Mesenchymal stem cell (in vitro differentiated cells and primary cell): ENCODE measurements around the gene TUFM.

Experiments used
- DNase-seq: peaks from one replicate; pipeline ENCODE4 v3.0.0-alpha.2; 2013
- H2AFZ ChIP-seq: one replicate; pipeline ENCODE4 v1.6.1; 2013; ENCODE audit warnings: low read depth, mild to moderate bottlenecking, control low read depth, inconsistent platforms, low read length, moderate library complexity
- H2AK5ac ChIP-seq: 2 replicates; pipeline ENCODE4 v1.6.1; 2013; ENCODE audit warnings: low read length, moderate library complexity, mild to moderate bottlenecking, inconsistent platforms; ENCODE audit not compliant: severe bottlenecking
- H2BK120ac ChIP-seq: one replicate; pipeline ENCODE4 v1.6.1; 2013; ENCODE audit warnings: low read depth, mild to moderate bottlenecking, inconsistent platforms, low read length, moderate library complexity
- H2BK12ac ChIP-seq, 2 experiments: one replicate each; pipeline ENCODE4 v1.6.1; 2013; ENCODE audit warnings: inconsistent platforms in 2 of 2, low read length in 2 of 2, mild to moderate bottlenecking in 2 of 2, moderate library complexity in 2 of 2, control low read depth in 1 of 2
- H2BK15ac ChIP-seq: one replicate; pipeline ENCODE4 v1.6.1; 2013; ENCODE audit warnings: mild to moderate bottlenecking, low read depth, inconsistent platforms; ENCODE audit not compliant: poor library complexity, severe bottlenecking
- H2BK5ac ChIP-seq: 2 replicates; pipeline ENCODE4 v1.6.1; 2013; ENCODE audit warnings: low read depth, mild to moderate bottlenecking, low read length, control low read depth, inconsistent platforms; ENCODE audit not compliant: poor library complexity, severe bottlenecking
- H3K14ac ChIP-seq, 2 experiments: one replicate each; pipeline ENCODE4 v1.6.1; 2013; ENCODE audit warnings: inconsistent platforms in 2 of 2, low read length in 2 of 2, control low read depth in 1 of 2, mild to moderate bottlenecking in 1 of 2, moderate library complexity in 1 of 2
- H3K18ac ChIP-seq, 2 experiments: one replicate each; pipeline ENCODE4 v1.6.1; 2013; ENCODE audit warnings: inconsistent platforms in 2 of 2, low read length in 2 of 2, control low read depth in 1 of 2, low read depth in 1 of 2, mild to moderate bottlenecking in 1 of 2
- H3K23ac ChIP-seq, 2 experiments: one replicate each; pipeline ENCODE4 v1.6.1; 2013; ENCODE audit warnings: inconsistent platforms in 2 of 2, low read length in 2 of 2, mild to moderate bottlenecking in 2 of 2, moderate library complexity in 2 of 2, control low read depth in 1 of 2
- H3K27ac ChIP-seq: 2 replicates; pipeline ENCODE4 v1.5.1; 2013; ENCODE audit warnings: mild to moderate bottlenecking, moderate library complexity, low read length, control low read depth, inconsistent platforms; ENCODE audit not compliant: poor library complexity, severe bottlenecking
- H3K27me3 ChIP-seq, 2 experiments: 2 replicates each; pipeline versions ENCODE4 v1.6.1 to v1.7.0; 2013; ENCODE audit warnings: low read length in 2 of 2, mild to moderate bottlenecking in 2 of 2, moderate library complexity in 2 of 2, control low read depth in 1 of 2, inconsistent platforms in 1 of 2; ENCODE audit not compliant: control insufficient read depth in 1 of 2, insufficient read depth in 1 of 2
- H3K36me3 ChIP-seq, 2 experiments: 2 replicates each; pipeline versions ENCODE4 v1.6.1 to v1.7.0; 2013; ENCODE audit warnings: low read length in 2 of 2, control low read depth in 1 of 2, inconsistent platforms in 1 of 2, low read depth in 1 of 2, mild to moderate bottlenecking in 1 of 2; ENCODE audit not compliant: insufficient read depth in 2 of 2, control insufficient read depth in 1 of 2
- H3K4ac ChIP-seq, 2 experiments: one replicate each; pipeline ENCODE4 v1.6.1; 2013; ENCODE audit warnings: inconsistent platforms in 2 of 2, low read length in 2 of 2, mild to moderate bottlenecking in 2 of 2, moderate library complexity in 2 of 2, control low read depth in 1 of 2, low read depth in 1 of 2
- H3K4me1 ChIP-seq: 2 replicates; pipeline ENCODE4 v1.6.1; 2013; ENCODE audit warnings: low read depth, low read length, control low read depth; ENCODE audit not compliant: control insufficient read depth, insufficient read depth
- H3K4me2 ChIP-seq: 2 replicates; pipeline ENCODE4 v1.6.1; 2013; ENCODE audit warnings: low read length, mild to moderate bottlenecking, inconsistent platforms; ENCODE audit not compliant: poor library complexity, severe bottlenecking
- H3K4me3 ChIP-seq, 2 experiments: 2 replicates each; pipeline versions ENCODE4 v1.5.1 to v1.7.0; 2013; ENCODE audit warnings: low read length in 2 of 2, mild to moderate bottlenecking in 2 of 2, control low read depth in 1 of 2, low read depth in 1 of 2; ENCODE audit not compliant: insufficient read depth in 1 of 2
- H3K79me1 ChIP-seq: replicated peaks from 2 replicates; pipeline ENCODE4 v1.6.1; 2013; ENCODE audit warnings: mild to moderate bottlenecking, control low read depth, low read length, inconsistent platforms; ENCODE audit not compliant: poor library complexity, severe bottlenecking
- H3K9ac ChIP-seq: 2 replicates; pipeline ENCODE4 v1.7.0; 2013; ENCODE audit warnings: mild to moderate bottlenecking, low read length, moderate library complexity
- H3K9me3 ChIP-seq: 2 replicates; pipeline ENCODE4 v1.7.0; 2013; ENCODE audit warnings: mild to moderate bottlenecking, low read length; ENCODE audit not compliant: control insufficient read depth
- H4K8ac ChIP-seq: one replicate; pipeline ENCODE4 v1.6.1; 2013; ENCODE audit warnings: inconsistent platforms, mild to moderate bottlenecking, low read length, moderate library complexity
- H4K91ac ChIP-seq: one replicate; pipeline ENCODE4 v1.6.1; 2013; ENCODE audit warnings: mild to moderate bottlenecking, low read length, inconsistent platforms
- WGBS: methylation state at CpG from one replicate; pipeline ENCODE4 v1.1.7; 2013; ENCODE audit warnings: mixed read lengths; 5-methylcytosine and 5-hydroxymethylcytosine counted together

TUFM gene

GRCh38 chr16:28859326-28859725 is 13.2 kb upstream of the TUFM start:
- no peak overlapping the region for H3K9ac ChIP-seq
- WGBS: 78% methylated on average over 4 of the region's 4 CpGs
- no peak overlapping the region for H4K8ac ChIP-seq
- H3K4me1 ChIP-seq: peaks cover 9% of the 10 kb centered on the region
- no peak overlapping the region for H3K4me3 ChIP-seq
- no peak overlapping the region for H2AK5ac ChIP-seq
- no peak overlapping the region for H3K27ac ChIP-seq
- no peak overlapping the region for H3K14ac ChIP-seq
- no peak overlapping the region for H2BK12ac ChIP-seq
- H2BK5ac ChIP-seq: no peak overlapping the region
- no peaks in the 10 kb centered on the region for H3K9me3 ChIP-seq
- no peak overlapping the region for H2AFZ ChIP-seq
- H3K4ac ChIP-seq: no peak overlapping the region
- no peak overlapping the region for H3K4me2 ChIP-seq
- DNase-seq: no peak
- peaks cover 15% of the 10 kb centered on the region for H3K79me1 ChIP-seq
- no peak overlapping the region for H2BK120ac ChIP-seq
- H4K91ac ChIP-seq: no peak overlapping the region
- no peak overlapping the region for H3K23ac ChIP-seq
- no peak overlapping the region for H3K18ac ChIP-seq
- peaks cover 5 to 7% of the 10 kb centered on the region in 2 experiments for H3K36me3 ChIP-seq
- no peak overlapping the region for H2BK15ac ChIP-seq
- no peaks in the 10 kb centered on the region for H3K27me3 ChIP-seq

GRCh38 chr16:28858421-28858820 is 12.3 kb upstream of the TUFM start:
- Histone ChIP-seq H3K9me3 (no peaks in the 10 kb centered on the region), H3K18ac (no peak overlapping the region), H3K4me3 (no peak overlapping the region), H2BK15ac (no peak overlapping the region), H2BK120ac (no peak overlapping the region), H3K27me3 (no peaks in the 10 kb centered on the region), H4K91ac (no peak overlapping the region), H2AFZ (no peak overlapping the region), H3K14ac (no peak overlapping the region), H3K4ac (no peak overlapping the region), H3K9ac (no peak overlapping the region), H2BK12ac (no peak overlapping the region), H2AK5ac (no peak overlapping the region), H3K23ac (no peak overlapping the region), H2BK5ac (no peak overlapping the region), H3K4me1 (peaks cover 9% of the 10 kb centered on the region), H3K36me3 (peaks cover 5 to 7% of the 10 kb centered on the region in 2 experiments), H3K27ac (no peak overlapping the region), H4K8ac (no peak overlapping the region), H3K4me2 (no peak overlapping the region), H3K79me1 (peaks cover 15% of the 10 kb centered on the region)
- WGBS: 95% methylated on average over 8 of the region's 8 CpGs
- DNase-seq: no peak

DNA sequence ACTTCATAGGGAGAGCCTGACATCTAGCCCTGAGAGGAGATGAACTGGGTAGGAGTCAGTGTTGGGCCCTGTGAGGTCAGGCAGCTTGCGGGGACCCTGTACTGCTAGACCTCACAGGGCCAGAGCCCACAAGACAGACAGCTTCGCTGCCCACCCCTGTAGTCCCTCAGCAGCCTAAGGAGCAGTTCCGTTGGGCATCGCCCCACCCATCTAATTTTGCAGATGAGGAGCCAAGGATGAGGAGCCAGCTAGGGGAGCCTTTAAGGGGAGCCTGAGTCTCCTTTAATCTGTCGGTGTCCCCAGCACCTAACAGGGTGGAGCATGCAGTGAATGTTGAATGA is 755 bp upstream of the TUFM start:
- no peak overlapping the region for H2BK12ac ChIP-seq
- H3K36me3 ChIP-seq: peaks cover 33% of the 10 kb centered on the region in 2 experiments
- H3K79me1 ChIP-seq: peaks cover 34% of the 10 kb centered on the region
- 56% methylated on average over 4 of the region's 5 CpGs for WGBS
- no peak for DNase-seq
- peak overlapping the region; percentile 78 to 100 for H3K4me3 ChIP-seq
- H3K14ac ChIP-seq: peak overlapping the region in 1 of 2 experiments; percentile 38
- H4K8ac ChIP-seq: peak overlapping the region; percentile 97
- peak overlapping the region; percentile 72 for H2AFZ ChIP-seq
- H3K9me3 ChIP-seq: no peaks in the 10 kb centered on the region
- peak overlapping the region; percentile 78 for H4K91ac ChIP-seq
- peak overlapping the region; percentile 54 to 85 for H3K4ac ChIP-seq
- H3K4me2 ChIP-seq: peak overlapping the region; percentile 94
- no peak overlapping the region for H2BK5ac ChIP-seq
- H3K27ac ChIP-seq: no peak overlapping the region
- peak overlapping the region; percentile 36 for H2BK15ac ChIP-seq
- H3K9ac ChIP-seq: peak overlapping the region; percentile 98
- H2BK120ac ChIP-seq: peak overlapping the region; percentile 54
- no peaks in the 10 kb centered on the region for H3K27me3 ChIP-seq
- H3K4me1 ChIP-seq: peaks cover 15% of the 10 kb centered on the region
- peak overlapping the region; percentile 70 for H2AK5ac ChIP-seq
- H3K23ac ChIP-seq: no peak overlapping the region
- peak overlapping the region; percentile 34 to 54 for H3K18ac ChIP-seq

DNA sequence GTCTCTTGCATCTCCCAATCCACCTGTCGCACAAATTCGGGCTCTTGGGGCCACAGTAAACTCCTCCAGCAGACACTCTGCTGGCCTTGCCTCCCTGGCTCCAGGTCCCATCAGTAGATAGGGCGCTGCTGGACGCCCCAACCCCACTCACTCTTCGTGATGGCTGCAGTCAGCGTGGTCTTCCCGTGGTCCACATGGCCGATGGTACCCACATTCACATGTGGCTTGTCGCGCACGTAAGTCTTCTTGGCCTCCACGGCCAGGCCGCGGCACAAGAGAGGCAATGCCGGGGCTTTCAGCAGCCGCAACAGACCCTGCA is 428 bp downstream of the TUFM start:
- H3K9ac ChIP-seq: peak overlapping the region; percentile 98
- H3K4me3 ChIP-seq: peak overlapping the region; percentile 98 to 100
- no peak for DNase-seq
- no peak overlapping the region for H2BK5ac ChIP-seq
- 2% methylated on average over 16 of the region's 16 CpGs for WGBS
- no peaks in the 10 kb centered on the region for H3K27me3 ChIP-seq
- peak overlapping the region; percentile 78 to 83 for H3K4ac ChIP-seq
- no peak overlapping the region for H2BK120ac ChIP-seq
- peak overlapping the region; percentile 96 for H2AFZ ChIP-seq
- no peaks in the 10 kb centered on the region for H3K9me3 ChIP-seq
- H2BK12ac ChIP-seq: no peak overlapping the region
- no peak overlapping the region for H2BK15ac ChIP-seq
- peaks cover 15% of the 10 kb centered on the region for H3K4me1 ChIP-seq
- peak overlapping the region in 1 of 2 experiments; percentile 96 for H3K14ac ChIP-seq
- peak overlapping the region; percentile 91 for H4K8ac ChIP-seq
- peak overlapping the region in 1 of 2 experiments; percentile 5 for H3K23ac ChIP-seq
- H3K27ac ChIP-seq: no peak overlapping the region
- peak overlapping the region; percentile 30 for H4K91ac ChIP-seq
- no peak overlapping the region for H2AK5ac ChIP-seq
- H3K4me2 ChIP-seq: peak overlapping the region; percentile 92
- H3K18ac ChIP-seq: peak overlapping the region; percentile 71 to 87
- peaks cover 34 to 39% of the 10 kb centered on the region in 2 experiments for H3K36me3 ChIP-seq
- H3K79me1 ChIP-seq: peaks cover 31% of the 10 kb centered on the region
